ENCODE data around the gene KDR.

GRCh38 chr4:55110131-55110530, 15.3 kb downstream of the KDR start:
- TF ChIP-seq POLR2A (IDR thresholded peaks at IDR 0.05): no peak
- no peak for TF ChIP-seq CTCF (IDR thresholded peaks at IDR 0.05 in 4 of 5, conservative IDR thresholded peaks at IDR 0.05 in 1 of 5)

All from gastrocnemius medialis (tissue), 4 donors.